Activated CD4-positive, alpha-beta T cell treated with anti-CD3 and anti-CD28 coated beads, Interleukin-2, amount 50 U/mL, for 24 hours (primary cell): ENCODE data around the gene RGL2.

Experiments used
- DNase-seq, 2 donors: peaks; one replicate each; pipeline ENCODE4 v3.0.0-alpha.2; 2020; ENCODE audit warnings: low read depth in 1 of 2, low spot score in 1 of 2

Gene RGL2

GRCh38 chr6:33241968-33242367 is 56.8 kb downstream of the RGL2 start:
- DNase-seq = no peak
